Mucosa of stomach (tissue), 1 donor: Measurements from ENCODE around the gene S100A1.
"Not testable (repeated sequence)": the region's sequence is repeated elsewhere in the genome, so short reads cannot be mapped to it uniquely, and the experiment has no call there.

Experiments
- H3K27me3 ChIP-seq: one replicate; pipeline ENCODE4 v1.7.0; 2013; ENCODE audit warnings: mild to moderate bottlenecking, low read length; ENCODE audit not compliant: control insufficient read depth, insufficient read depth
- H3K36me3 ChIP-seq: one replicate; pipeline ENCODE4 v1.7.0; 2013; ENCODE audit warnings: low read length; ENCODE audit not compliant: control insufficient read depth, insufficient read depth
- H3K4me1 ChIP-seq: one replicate; pipeline ENCODE4 v1.7.0; 2013; ENCODE audit warnings: mild to moderate bottlenecking, low read length; ENCODE audit not compliant: control insufficient read depth, insufficient read depth
- H3K4me3 ChIP-seq: one replicate; pipeline ENCODE4 v1.7.0; 2013; ENCODE audit warnings: low read length
- H3K9ac ChIP-seq: one replicate; pipeline ENCODE4 v1.7.0; 2013; ENCODE audit warnings: mild to moderate bottlenecking, low read length, moderate library complexity
- H3K9me3 ChIP-seq: one replicate; pipeline ENCODE4 v1.7.0; 2013; ENCODE audit warnings: mild to moderate bottlenecking, low read length, moderate library complexity; ENCODE audit not compliant: control insufficient read depth
- donor health status: Pancreatic carcinoma.

Gene S100A1

GRCh38 chr1:153627715-153628626, at the start of gene S100A1:
Gene S100A1 (plus strand): TSS chr1:153628434. CDS start chr1:153630522, 2,088 bp downstream.
- Histone ChIP-seq H3K4me1 (peaks cover 35% of the 10 kb centered on the region), H3K9ac (peak within 1 kb of the TSS; percentile 88), H3K4me3 (peak within 1 kb of the TSS; percentile 38), H3K27me3 (no peaks in the 10 kb centered on the region), H3K36me3 (no peaks in the 10 kb centered on the region), H3K9me3 (no peaks in the 10 kb centered on the region)

DNA sequence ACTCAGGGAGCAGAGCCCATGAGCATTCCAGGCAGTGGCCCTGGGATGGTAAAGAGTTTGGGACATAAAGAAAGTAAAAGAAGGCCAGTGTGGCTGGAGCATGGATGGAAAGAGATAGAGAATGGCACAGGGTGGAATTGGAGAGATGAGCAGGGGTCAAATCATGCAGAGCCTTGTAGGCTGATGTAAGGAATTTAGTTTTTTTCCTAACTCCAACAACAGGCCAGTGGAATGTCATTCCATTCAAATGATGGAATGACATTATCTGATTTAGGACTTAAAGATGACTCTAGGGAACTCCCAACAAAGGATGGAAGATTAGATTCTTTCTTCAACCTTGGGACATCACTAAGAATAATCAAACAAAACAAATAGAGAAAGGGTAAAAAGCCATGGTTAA, 49.7 kb upstream of the S100A1 start:
- Histone ChIP-seq H3K4me3 (no peak overlapping the region), H3K36me3 (no peaks in the 10 kb centered on the region), H3K4me1 (peaks cover 5% of the 10 kb centered on the region), H3K27me3 (peaks cover 3% of the 10 kb centered on the region), H3K9ac (no peak overlapping the region), H3K9me3 (no peaks in the 10 kb centered on the region)

DNA sequence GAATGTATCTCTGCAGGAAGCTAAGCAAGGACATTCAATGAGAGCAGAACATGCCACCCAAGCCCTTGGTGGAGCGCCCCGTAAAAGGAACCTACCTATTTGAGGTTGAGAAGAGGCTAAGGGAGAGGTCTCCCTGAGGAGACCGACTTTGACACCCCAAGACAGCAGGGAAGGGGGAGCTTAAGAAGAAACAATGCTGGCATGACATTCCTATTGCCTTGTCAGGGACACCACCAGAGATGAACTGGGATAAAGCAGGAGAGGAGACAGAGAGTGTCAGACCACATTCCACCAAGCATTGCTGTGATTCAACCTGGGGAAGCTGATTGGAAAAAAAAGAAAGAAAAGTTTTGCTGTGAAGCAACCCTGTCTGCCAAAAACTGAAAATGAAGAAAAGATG, 49.3 kb upstream of the S100A1 start:
- Histone ChIP-seq H3K9me3 (no peaks in the 10 kb centered on the region), H3K27me3 (peaks cover 3% of the 10 kb centered on the region), H3K9ac (no peak overlapping the region), H3K36me3 (no peaks in the 10 kb centered on the region), H3K4me1 (peaks cover 5% of the 10 kb centered on the region), H3K4me3 (no peak overlapping the region)

DNA sequence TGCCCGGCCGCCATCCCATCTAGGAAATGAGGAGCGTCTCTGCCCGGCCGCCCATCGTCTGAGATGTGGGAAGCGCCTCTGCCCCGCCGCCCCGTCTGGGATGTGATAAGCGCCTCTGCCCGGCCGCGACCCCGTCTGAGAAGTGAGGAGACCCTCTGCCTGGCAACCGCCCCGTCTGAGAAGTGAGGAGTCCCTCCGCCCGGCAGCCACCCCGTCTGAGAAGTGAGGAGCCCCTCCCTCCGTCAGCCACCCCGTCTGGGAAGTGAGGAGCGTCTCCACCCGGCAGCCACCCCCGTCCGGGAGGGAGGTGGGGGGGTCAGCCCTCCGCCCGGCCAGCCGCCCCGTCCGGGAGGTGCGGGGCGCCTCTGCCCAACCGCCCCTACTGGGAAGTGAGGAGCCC, 45.4 kb upstream of the S100A1 start:
- H3K9ac ChIP-seq, H3K4me3 ChIP-seq, H3K9me3 ChIP-seq: not testable (repeated sequence)

GRCh38 chr1:153583514-153583913, 44.7 kb upstream of the S100A1 start:
- not testable (repeated sequence) for H3K4me1 ChIP-seq, H3K27me3 ChIP-seq, H3K9me3 ChIP-seq, H3K4me3 ChIP-seq, H3K9ac ChIP-seq, H3K36me3 ChIP-seq

More for the DNA sequence above, 45.4 kb upstream of the S100A1 start:
- not testable (repeated sequence) for H3K36me3 ChIP-seq, H3K27me3 ChIP-seq, H3K4me1 ChIP-seq

- no peak overlapping the region for H3K9ac ChIP-seq
- no peaks in the 10 kb centered on the region for H3K4me1 ChIP-seq
- no peaks in the 10 kb centered on the region for H3K27me3 ChIP-seq
- H3K9me3 ChIP-seq, result no peaks in the 10 kb centered on the region
- H3K36me3 ChIP-seq, result no peaks in the 10 kb centered on the region
- no peak overlapping the region for H3K4me3 ChIP-seq
Measured at GRCh38 chr1:153583976-153584375, 44.3 kb upstream of the S100A1 start.

DNA sequence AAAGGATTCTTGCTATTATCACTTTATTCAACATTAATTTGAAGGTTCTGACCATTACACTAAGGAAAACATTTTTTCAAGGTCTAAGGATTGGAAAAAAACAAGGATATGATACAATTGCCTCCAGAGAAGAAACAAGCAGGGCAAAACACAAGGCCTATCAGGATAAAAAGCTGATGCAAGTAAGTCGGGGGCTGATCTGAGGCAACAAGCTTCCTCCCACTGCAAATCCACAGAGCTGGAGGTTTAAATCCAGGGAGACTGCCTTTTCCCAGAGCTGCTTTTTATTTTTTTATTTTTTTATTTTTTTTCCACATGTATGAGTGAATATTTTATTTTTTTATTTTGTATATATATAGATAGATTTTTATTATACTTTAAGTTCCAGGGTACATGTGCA, 43.2 kb upstream of the S100A1 start:
- Histone ChIP-seq H3K4me1 (no peaks in the 10 kb centered on the region), H3K9ac (no peak overlapping the region), H3K27me3 (no peaks in the 10 kb centered on the region), H3K36me3 (no peaks in the 10 kb centered on the region), H3K4me3 (no peak overlapping the region), H3K9me3 (no peaks in the 10 kb centered on the region)

DNA sequence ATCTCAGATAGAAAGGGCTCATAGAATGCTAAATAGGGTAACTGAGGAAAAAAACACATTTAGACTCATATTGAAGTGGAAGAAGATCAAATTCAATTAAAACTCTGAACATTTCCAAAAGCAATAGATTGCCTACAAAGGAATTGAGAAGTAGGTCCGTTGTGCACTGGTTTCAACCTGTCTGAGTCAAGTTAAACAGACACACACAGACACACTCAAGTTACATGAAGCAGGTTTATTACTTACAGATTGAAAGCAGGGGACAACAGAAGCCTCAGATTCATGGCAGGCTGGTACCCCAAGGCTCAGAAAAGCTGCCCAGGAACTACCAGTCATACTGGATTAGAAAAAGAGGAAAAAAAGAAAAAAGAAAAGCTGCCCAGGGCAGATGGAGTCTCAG, 41.9 kb upstream of the S100A1 start:
- Histone ChIP-seq H3K4me3 (no peak overlapping the region), H3K27me3 (no peaks in the 10 kb centered on the region), H3K36me3 (no peaks in the 10 kb centered on the region), H3K4me1 (no peaks in the 10 kb centered on the region), H3K9me3 (no peaks in the 10 kb centered on the region), H3K9ac (no peak overlapping the region)

DNA sequence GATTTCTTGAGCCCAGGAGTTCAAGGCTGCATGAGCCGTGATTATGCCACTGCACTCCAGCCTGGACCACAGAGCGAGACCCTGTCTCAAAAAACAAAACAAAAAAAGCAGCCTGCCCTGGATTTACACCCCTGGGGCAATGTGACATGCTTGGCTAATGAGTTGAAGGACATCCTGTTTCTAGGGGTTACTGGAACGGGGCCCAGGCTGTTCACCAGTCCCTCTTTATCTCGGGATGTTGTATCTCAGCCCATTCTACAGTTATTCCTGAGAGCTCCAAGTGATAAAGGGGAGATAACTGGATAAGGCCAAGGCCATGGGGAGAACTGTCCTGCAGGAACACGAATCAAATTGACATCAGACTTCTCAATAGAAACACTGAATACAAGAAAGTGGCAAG, 40.9 kb upstream of the S100A1 start:
- Histone ChIP-seq H3K9ac (no peak overlapping the region), H3K4me1 (no peaks in the 10 kb centered on the region), H3K4me3 (no peak overlapping the region), H3K36me3 (no peaks in the 10 kb centered on the region), H3K27me3 (no peaks in the 10 kb centered on the region), H3K9me3 (no peaks in the 10 kb centered on the region)

GRCh38 chr1:153588033-153588432, 40.2 kb upstream of the S100A1 start:
- H3K27me3 ChIP-seq, H3K36me3 ChIP-seq, H3K4me3 ChIP-seq, H3K4me1 ChIP-seq, H3K9ac ChIP-seq, H3K9me3 ChIP-seq: not testable (repeated sequence)

DNA sequence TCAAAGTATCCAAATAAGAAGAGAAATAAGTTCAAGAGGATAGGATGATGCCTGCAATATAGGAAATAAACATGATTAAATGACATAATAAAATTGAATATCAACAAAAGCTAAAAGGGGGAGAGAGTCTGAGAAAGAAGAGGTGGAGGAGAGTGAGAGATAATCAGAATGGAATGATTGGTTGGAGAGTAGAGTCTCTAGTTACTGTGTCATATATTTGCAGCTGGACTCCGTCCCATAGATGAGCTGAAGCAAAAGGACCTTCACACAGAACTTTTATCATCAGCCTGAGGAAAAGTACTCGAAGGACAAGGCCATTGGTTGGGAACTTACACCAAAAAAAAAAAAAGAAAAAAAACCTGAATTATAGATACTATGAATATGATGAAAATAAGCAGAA, 39.8 kb upstream of the S100A1 start:
- Histone ChIP-seq H3K36me3 (no peaks in the 10 kb centered on the region), H3K9me3 (no peaks in the 10 kb centered on the region), H3K4me3 (no peak overlapping the region), H3K4me1 (no peaks in the 10 kb centered on the region), H3K27me3 (no peaks in the 10 kb centered on the region), H3K9ac (no peak overlapping the region)

DNA sequence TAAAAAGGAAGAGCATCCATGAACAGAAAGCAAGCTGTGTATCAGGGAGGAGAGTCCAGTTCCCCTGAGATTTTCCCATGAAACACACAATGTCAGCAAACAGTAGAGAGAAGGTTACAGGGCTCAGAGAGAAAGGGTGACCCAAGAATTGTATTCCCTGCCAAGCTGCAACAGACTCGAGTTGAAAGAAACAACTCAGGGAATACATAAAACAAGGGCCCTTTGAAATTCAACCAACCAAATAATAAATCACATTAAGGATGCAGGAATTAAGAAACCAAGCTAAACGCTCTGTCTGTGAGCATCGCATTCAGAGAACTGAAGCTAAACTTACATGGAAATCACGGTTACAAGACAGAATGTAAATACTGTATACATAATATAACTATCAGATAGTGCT, 35.5 kb upstream of the S100A1 start:
- Histone ChIP-seq H3K4me3 (no peak overlapping the region), H3K9ac (no peak overlapping the region), H3K9me3 (no peaks in the 10 kb centered on the region), H3K4me1 (no peaks in the 10 kb centered on the region), H3K36me3 (no peaks in the 10 kb centered on the region), H3K27me3 (no peaks in the 10 kb centered on the region)
